HG03575 (cell line): ENCODE results near the gene PGF.
"Not testable (repeated sequence)": the region's sequence is repeated elsewhere in the genome, so short reads cannot be mapped to it uniquely, and the experiment has no call there.

Source experiments
- ATAC-seq: cut with Tn5 transposase; IDR thresholded peaks from one replicate; pipeline ENCODE4 v1.9.1; 2021; ENCODE audit not compliant: unreplicated experiment, insufficient number of reproducible peaks, low FRiP score; ENCODE audit errors: extremely low read depth

Gene PGF

DNA sequence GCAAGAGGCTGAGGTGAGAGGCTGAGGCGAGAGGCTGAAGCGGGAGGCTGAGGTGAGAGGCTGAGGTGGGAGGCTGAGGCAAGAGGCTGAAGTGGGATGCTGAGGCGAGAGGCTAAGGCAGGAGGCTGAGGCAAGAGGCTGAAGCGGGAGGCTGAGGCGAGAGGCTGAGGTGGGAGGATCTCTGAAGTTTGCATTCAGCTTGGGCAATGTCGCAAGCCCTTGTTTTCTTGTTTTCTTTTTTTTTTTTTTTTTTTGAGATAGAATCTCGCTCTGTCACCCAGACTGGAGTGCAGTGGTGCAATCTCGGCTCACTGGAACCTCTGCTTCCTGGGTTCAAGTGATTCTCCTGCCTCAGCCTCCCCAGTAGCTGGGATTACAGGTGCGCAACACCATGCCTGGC, 23.7 kb downstream of the PGF start:
- ATAC-seq = not testable (repeated sequence)

GRCh38 chr14:74929242-74929641, 26.2 kb downstream of the PGF start:
- ATAC-seq = no peak

- no peak for ATAC-seq
Measured at GRCh38 chr14:74927225-74927624, 28.2 kb downstream of the PGF start.

DNA sequence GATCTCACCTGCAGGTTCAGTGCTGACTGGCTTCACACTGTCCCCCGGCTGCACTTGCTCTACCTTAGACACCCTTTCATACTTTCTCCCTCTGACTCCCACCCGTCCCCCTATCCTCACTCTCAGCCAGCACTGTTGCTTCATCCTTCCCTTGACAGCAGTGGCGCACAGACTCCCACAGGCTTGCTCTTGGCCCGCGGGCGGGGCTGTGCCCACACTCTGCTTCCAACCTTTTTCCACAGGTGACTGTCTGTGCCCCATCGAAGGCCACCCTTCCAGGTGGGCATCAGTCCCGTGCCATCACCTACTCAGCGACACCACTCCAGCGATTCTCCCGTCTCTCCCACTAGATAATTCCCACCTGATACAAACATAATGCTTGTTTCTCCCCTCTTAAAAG, 31.3 kb downstream of the PGF start:
- no peak for ATAC-seq

- ATAC-seq = no peak
Measured at GRCh38 chr14:74922752-74923401, 32.5 kb downstream of the PGF start, which contains the start of gene RPS6KL1. Gene RPS6KL1 (minus strand): TSS chr14:74923260. CDS start chr14:74921541, 1,719 bp downstream.

DNA sequence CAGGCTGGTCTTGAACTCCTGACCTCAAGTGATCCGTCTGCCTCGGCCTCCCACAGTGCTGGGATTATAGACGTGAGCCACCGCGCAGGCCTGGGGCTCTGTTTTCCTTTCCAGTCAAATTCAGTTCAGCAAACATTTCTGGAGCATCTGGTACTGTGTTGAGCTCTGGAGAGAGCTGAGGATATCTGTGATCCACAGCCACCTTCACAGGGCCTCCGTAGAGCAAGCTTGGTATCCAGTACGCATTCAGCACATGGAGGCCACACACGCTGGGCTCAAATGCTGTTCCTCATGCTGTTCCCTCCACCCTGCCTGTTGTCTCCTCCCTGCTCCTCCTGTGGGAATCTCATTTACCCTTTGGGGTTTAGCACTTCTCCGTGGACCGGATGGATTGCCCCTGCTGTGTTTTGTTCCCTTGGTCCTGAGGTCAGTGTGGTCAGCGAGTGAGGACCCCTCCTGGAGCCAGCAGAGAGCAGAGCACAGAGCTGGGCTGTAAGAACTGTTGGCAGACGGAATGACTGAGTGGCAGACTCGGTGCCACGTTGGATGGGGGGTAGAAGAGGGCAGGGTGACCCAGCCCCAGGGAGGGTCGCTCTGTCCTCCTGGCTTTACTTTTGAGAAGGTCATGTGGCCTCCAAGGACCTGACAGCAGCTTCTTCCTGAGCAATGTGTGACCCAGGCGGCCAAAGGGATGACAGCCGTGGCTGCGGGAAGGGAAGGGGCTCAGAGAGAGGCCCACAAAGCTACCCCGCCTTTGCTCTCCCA, 33.2 kb downstream of the PGF start:
- ATAC-seq = no peak

GRCh38 chr14:74921053-74921620, 34.3 kb downstream of the PGF start:
- no peak for ATAC-seq

- ATAC-seq = no peak
Measured at GRCh38 chr14:74920281-74920680, 35.1 kb downstream of the PGF start.

DNA sequence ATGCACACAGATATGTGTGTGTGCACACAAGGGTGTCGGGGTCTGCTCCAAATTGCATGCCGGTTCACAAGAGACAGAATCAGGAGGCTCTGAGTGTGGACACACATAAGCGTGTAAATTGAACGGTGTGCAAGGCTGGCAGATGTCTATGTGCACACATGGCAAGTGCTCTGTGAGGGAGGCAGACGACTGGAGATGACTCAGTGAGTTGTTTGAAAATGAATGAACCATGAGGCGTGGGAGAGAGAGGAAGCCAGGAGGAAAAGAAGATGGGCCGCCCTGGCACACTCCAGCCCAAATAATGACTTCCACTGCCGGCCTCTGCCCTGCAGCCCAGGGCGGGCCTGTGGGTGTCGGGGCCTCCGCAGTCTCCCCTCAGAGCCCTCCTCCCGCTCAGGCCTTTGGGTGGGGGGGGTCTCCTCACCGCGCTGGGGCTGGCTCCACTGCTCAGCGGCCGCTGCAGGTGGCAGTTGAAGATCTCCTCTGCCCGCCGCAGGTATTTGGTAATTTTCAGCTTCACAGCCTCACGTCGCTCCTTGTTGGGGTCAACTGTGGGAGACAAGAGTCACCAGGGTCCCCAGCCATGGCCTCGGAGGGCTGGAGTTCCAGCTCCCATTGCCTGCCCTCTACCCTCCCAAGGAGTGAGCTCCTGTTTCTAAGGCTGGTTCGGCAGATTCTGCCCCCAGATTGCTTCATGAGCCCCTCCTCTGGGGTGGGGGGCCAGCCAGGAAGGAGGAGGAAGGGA, 35.8 kb downstream of the PGF start:
- ATAC-seq = no peak

DNA sequence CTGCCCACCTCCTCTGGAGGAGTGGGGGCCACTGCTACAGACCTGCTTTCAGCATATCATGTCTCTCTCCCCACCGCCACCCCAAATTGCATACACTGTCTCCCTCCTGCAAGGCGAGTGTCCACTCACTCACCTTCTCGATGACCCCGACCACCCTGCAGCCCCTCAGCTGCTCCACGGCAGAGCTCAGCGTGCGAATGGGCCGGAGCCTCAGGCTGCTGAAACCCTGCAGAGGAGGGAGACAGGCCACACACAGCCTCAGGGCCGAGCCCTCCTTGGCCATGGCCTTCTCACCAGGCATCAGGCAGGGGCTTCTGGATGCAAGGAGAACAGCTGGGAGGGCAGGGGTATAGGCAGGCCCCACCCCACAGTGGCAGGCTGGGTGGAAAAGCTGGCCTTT, 37.0 kb downstream of the PGF start:
- no peak for ATAC-seq

- no peak for ATAC-seq
Measured at GRCh38 chr14:74917646-74918081, 37.7 kb downstream of the PGF start.

DNA sequence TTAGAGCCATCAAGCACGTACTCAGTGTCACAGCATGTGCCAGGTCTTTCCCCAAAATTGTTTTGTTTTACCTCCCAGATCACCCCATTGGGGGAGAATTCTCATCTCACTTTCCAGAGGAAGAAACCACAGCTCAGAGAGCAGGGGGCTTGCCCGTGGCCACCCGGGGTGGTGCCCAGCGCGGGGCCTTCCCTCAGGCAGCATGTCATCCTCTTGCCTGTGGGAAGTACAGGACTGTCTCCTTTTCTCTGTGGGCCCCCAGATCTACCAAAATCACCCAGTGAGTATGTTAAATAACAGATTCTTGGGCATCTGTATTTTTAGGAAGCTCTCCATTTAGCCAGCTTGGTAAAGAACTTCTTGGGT, 38.2 kb downstream of the PGF start:
- ATAC-seq = no peak

DNA sequence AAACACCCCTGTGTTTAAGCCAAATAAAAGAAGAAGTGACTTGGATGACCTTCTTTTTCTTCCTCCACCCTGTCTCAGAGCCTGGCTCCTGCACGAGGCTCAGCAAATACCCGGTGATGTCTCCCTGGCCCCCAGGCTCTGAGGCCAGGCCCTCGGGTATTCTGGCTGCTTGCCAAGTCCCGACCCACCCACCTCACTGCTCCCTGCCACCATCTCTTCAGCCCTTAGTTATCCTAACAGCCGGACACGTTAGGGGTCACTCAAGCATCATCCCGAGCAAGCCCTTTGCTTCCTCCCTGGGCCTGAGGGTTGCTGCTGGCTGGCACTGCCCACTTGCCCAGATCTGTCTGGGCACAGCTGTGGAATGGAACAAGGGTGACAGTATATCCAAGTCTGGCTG, 39.6 kb downstream of the PGF start:
- ATAC-seq = no peak

DNA sequence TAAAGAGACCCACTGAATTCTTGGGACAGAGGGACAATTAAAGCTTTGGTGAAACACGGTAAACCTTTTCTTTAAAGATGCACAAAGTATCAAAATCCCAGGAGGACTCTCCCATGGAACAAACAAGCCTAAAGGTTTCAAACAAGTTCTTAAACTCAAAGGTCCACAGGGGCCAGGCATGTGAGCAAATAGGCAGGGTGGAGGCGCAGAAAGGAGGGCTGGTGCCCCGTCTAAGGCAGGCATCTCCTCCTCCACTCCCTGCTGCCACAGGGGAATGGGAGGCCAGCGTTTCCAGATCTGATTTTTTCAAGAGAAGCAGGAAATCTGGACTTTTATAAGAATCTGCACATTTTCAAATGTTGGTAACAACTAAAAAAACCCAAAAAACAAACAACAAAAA, 40.0 kb downstream of the PGF start:
- ATAC-seq = no peak

- ATAC-seq = no peak
Measured at GRCh38 chr14:74913986-74914573, 41.3 kb downstream of the PGF start.

GRCh38 chr14:74913393-74913910, 41.9 kb downstream of the PGF start:
- ATAC-seq = no peak

DNA sequence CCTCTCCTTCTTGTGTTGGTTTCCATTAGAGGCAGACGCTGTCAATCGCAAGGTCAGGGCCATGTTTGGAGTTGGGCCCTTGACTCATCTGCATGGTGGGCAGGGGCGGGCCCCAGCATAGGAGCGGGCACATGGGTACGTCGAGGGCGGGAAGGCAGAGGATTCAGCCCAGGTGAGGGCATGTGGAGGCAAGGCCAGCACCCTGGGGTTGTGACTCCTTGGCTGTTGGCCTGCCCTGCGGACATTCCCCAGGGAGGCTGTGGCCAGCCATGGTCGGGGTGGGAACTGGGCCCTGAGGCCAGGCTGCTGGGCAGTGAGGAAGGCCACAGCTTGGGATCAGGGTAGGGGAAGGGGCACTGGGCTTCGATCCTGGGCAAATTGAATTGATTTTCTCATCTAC, 42.6 kb downstream of the PGF start:
- no peak for ATAC-seq

- ATAC-seq = no peak
Measured at GRCh38 chr14:74912111-74912510, 43.3 kb downstream of the PGF start.

- no peak for ATAC-seq
Measured at GRCh38 chr14:74911704-74912103, 43.7 kb downstream of the PGF start.
